ENCODE measurements around the gene ABCA13.

- TF ChIP-seq POLR2A (IDR thresholded peaks at IDR 0.05) (no peak), CTCF (IDR thresholded peaks at IDR 0.05) (no peak)
Measured at GRCh38 chr7:48595756-48596155, 424.5 kb downstream of the ABCA13 start.

Measured in right lobe of liver (tissue), 4 donors.